BLaER1 (cell line): Measurements from ENCODE around the gene TBC1D5.

Experiments used
- H3K27ac ChIP-seq: shearing (Covaris generic); formaldehyde crosslinking; 2 replicates; pipeline ENCODE4 v1.8.1; 2022
- H3K27me3 ChIP-seq: shearing (Covaris generic); formaldehyde crosslinking; 2 replicates; pipeline ENCODE4 v1.8.1; 2022
- H3K36me3 ChIP-seq: shearing (Covaris generic); formaldehyde crosslinking; 2 replicates; pipeline ENCODE4 v1.8.1; 2022
- H3K4me1 ChIP-seq: shearing (Covaris generic); formaldehyde crosslinking; 2 replicates; pipeline ENCODE4 v1.8.1; 2022
- H3K4me2 ChIP-seq: shearing (Covaris generic); formaldehyde crosslinking; 2 replicates; pipeline ENCODE4 v1.8.1; 2022
- H3K4me3 ChIP-seq: shearing (Covaris generic); formaldehyde crosslinking; 2 replicates; pipeline ENCODE4 v1.8.1; 2022
- H3K9ac ChIP-seq: shearing (Covaris generic); formaldehyde crosslinking; 2 replicates; pipeline ENCODE4 v1.8.1; 2022
- H3K9me3 ChIP-seq: shearing (Covaris generic); formaldehyde crosslinking; 2 replicates; pipeline ENCODE4 v1.8.1; 2022
- H4K20me1 ChIP-seq: shearing (Covaris generic); formaldehyde crosslinking; 2 replicates; pipeline ENCODE4 v1.8.1; 2022
- Cebpa-rat ChIP-seq: shearing (Covaris generic); IDR thresholded peaks from 2 replicates; pipeline ENCODE4 v1.8.1; 2022

The TBC1D5 gene

GRCh38 chr3:17481116-17481515 is 261.3 kb downstream of the TBC1D5 start:
- Histone ChIP-seq H3K4me2 (no peak overlapping the region), H3K36me3 (peaks cover 24% of the 10 kb centered on the region), H4K20me1 (no peaks in the 10 kb centered on the region), H3K4me1 (no peaks in the 10 kb centered on the region), H3K4me3 (no peak overlapping the region), H3K27ac (no peak overlapping the region), H3K9ac (no peak overlapping the region), H3K9me3 (peaks cover 23% of the 10 kb centered on the region), H3K27me3 (no peaks in the 10 kb centered on the region)
- no peak for TF ChIP-seq Cebpa-rat

GRCh38 chr3:17479681-17480405 is 262.6 kb downstream of the TBC1D5 start:
- Histone ChIP-seq H3K36me3 (peaks cover 24% of the 10 kb centered on the region), H3K27ac (no peak overlapping the region), H3K27me3 (no peaks in the 10 kb centered on the region), H3K9me3 (peaks cover 23% of the 10 kb centered on the region), H3K4me1 (no peaks in the 10 kb centered on the region), H4K20me1 (no peaks in the 10 kb centered on the region), H3K9ac (no peak overlapping the region), H3K4me2 (no peak overlapping the region), H3K4me3 (no peak overlapping the region)
- no peak for TF ChIP-seq Cebpa-rat

- Histone ChIP-seq H4K20me1 (no peaks in the 10 kb centered on the region), H3K27me3 (no peaks in the 10 kb centered on the region), H3K27ac (no peak overlapping the region), H3K9me3 (peaks cover 23% of the 10 kb centered on the region), H3K4me1 (no peaks in the 10 kb centered on the region), H3K4me2 (no peak overlapping the region), H3K36me3 (peaks cover 24% of the 10 kb centered on the region), H3K9ac (no peak overlapping the region), H3K4me3 (no peak overlapping the region)
- no peak for TF ChIP-seq Cebpa-rat
Observed at GRCh38 chr3:17478673-17479072, 263.8 kb downstream of the TBC1D5 start.

- Histone ChIP-seq H3K4me3 (no peak overlapping the region), H3K9ac (no peak overlapping the region), H3K4me1 (no peaks in the 10 kb centered on the region), H3K4me2 (no peak overlapping the region), H4K20me1 (no peaks in the 10 kb centered on the region), H3K27me3 (no peaks in the 10 kb centered on the region), H3K9me3 (no peaks in the 10 kb centered on the region), H3K36me3 (no peaks in the 10 kb centered on the region), H3K27ac (no peak overlapping the region)
- no peak for TF ChIP-seq Cebpa-rat
Observed at GRCh38 chr3:17473761-17474160, 268.7 kb downstream of the TBC1D5 start.

- Histone ChIP-seq H3K9me3 (no peaks in the 10 kb centered on the region), H3K36me3 (peaks cover 3% of the 10 kb centered on the region; the same call in 1 of the 2 replicates), H3K27me3 (no peaks in the 10 kb centered on the region), H4K20me1 (no peaks in the 10 kb centered on the region), H3K4me3 (no peak overlapping the region), H3K4me2 (no peak overlapping the region), H3K4me1 (no peaks in the 10 kb centered on the region), H3K9ac (no peak overlapping the region), H3K27ac (no peak overlapping the region)
- no peak for TF ChIP-seq Cebpa-rat
Observed at GRCh38 chr3:17469954-17470353, 272.5 kb downstream of the TBC1D5 start.

- no peak overlapping the region for H3K27ac ChIP-seq
- H3K4me1 ChIP-seq = no peaks in the 10 kb centered on the region
- no peak overlapping the region for H3K4me2 ChIP-seq
- peaks cover 5% of the 10 kb centered on the region; the same call in 1 of the 2 replicates for H3K36me3 ChIP-seq
- H3K4me3 ChIP-seq = no peak overlapping the region
- TF ChIP-seq Cebpa-rat = no peak
- H4K20me1 ChIP-seq = no peaks in the 10 kb centered on the region
- H3K27me3 ChIP-seq = no peaks in the 10 kb centered on the region
- no peaks in the 10 kb centered on the region for H3K9me3 ChIP-seq
- H3K9ac ChIP-seq = no peak overlapping the region
Observed at GRCh38 chr3:17469520-17469919, 272.9 kb downstream of the TBC1D5 start.

- H4K20me1 ChIP-seq = no peaks in the 10 kb centered on the region
- H3K4me1 ChIP-seq = no peaks in the 10 kb centered on the region
- peaks cover 5% of the 10 kb centered on the region; the same call in 1 of the 2 replicates for H3K36me3 ChIP-seq
- H3K27me3 ChIP-seq = no peaks in the 10 kb centered on the region
- TF ChIP-seq Cebpa-rat = no peak
- no peak overlapping the region for H3K4me2 ChIP-seq
- no peak overlapping the region for H3K9ac ChIP-seq
- no peak overlapping the region for H3K27ac ChIP-seq
- H3K9me3 ChIP-seq = no peaks in the 10 kb centered on the region
- no peak overlapping the region for H3K4me3 ChIP-seq
Observed at GRCh38 chr3:17466028-17466427, 276.4 kb downstream of the TBC1D5 start.

- Histone ChIP-seq H4K20me1 (no peaks in the 10 kb centered on the region), H3K9ac (no peak overlapping the region), H3K27ac (no peak overlapping the region), H3K4me2 (no peak overlapping the region), H3K9me3 (0 out of 2 replicates have a peak, but pooled peaks cover 2% of the 10 kb centered on the region), H3K27me3 (no peaks in the 10 kb centered on the region), H3K4me1 (no peaks in the 10 kb centered on the region), H3K36me3 (peaks cover 12% of the 10 kb centered on the region), H3K4me3 (no peak overlapping the region)
- no peak for TF ChIP-seq Cebpa-rat
Observed at GRCh38 chr3:17459470-17459993, 282.9 kb downstream of the TBC1D5 start.

GRCh38 chr3:17456650-17457049 is 285.8 kb downstream of the TBC1D5 start:
- no peak for TF ChIP-seq Cebpa-rat
- Histone ChIP-seq H3K27me3 (no peaks in the 10 kb centered on the region), H3K9ac (no peak overlapping the region), H3K27ac (no peak overlapping the region), H3K4me3 (no peak overlapping the region), H4K20me1 (no peaks in the 10 kb centered on the region), H3K4me1 (no peaks in the 10 kb centered on the region), H3K9me3 (0 out of 2 replicates have a peak, but pooled peaks cover 5% of the 10 kb centered on the region), H3K4me2 (no peak overlapping the region), H3K36me3 (peaks cover 14% of the 10 kb centered on the region)

GRCh38 chr3:17456046-17456445 is 286.4 kb downstream of the TBC1D5 start:
- no peaks in the 10 kb centered on the region for H4K20me1 ChIP-seq
- no peak for TF ChIP-seq Cebpa-rat
- no peaks in the 10 kb centered on the region for H3K4me1 ChIP-seq
- H3K27me3 ChIP-seq = no peaks in the 10 kb centered on the region
- peaks cover 20% of the 10 kb centered on the region for H3K36me3 ChIP-seq
- H3K4me2 ChIP-seq = no peak overlapping the region
- no peak overlapping the region for H3K9ac ChIP-seq
- 0 out of 2 replicates have a peak, but pooled peaks cover 5% of the 10 kb centered on the region for H3K9me3 ChIP-seq
- no peak overlapping the region for H3K27ac ChIP-seq
- H3K4me3 ChIP-seq = no peak overlapping the region
